DMS 273 (cell line): Measurements from ENCODE around the gene CDC16.
"Not testable (repeated sequence)": the region's sequence is repeated elsewhere in the genome, so short reads cannot be mapped to it uniquely, and the experiment has no call there.

ENCODE experiments used
- DNase-seq: peaks from one replicate; lab custom pipeline; 2025; ENCODE audit not compliant: unreplicated experiment; lab: John Stamatoyannopoulos, UW

The CDC16 gene

DNA sequence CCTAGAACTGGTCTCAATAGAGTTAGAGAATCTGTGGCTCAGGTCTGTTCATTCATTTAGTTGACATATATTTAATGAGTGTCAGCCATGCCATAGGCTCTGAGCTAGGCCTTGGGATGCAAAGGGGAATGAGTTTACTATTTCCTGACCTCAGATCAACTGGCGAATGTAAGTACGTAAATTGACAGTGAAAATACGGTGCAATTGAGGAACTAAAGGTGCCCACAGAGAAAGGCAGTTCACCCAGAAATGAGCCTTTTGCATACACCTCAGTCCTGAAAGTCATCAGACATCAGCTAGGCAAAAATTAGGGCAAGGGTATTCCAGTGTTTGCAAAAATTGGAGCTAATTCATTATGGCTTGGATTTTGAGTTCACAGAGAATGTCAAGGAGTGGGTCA lies 26.1 kb downstream of the CDC16 start:
- no peak for DNase-seq

DNA sequence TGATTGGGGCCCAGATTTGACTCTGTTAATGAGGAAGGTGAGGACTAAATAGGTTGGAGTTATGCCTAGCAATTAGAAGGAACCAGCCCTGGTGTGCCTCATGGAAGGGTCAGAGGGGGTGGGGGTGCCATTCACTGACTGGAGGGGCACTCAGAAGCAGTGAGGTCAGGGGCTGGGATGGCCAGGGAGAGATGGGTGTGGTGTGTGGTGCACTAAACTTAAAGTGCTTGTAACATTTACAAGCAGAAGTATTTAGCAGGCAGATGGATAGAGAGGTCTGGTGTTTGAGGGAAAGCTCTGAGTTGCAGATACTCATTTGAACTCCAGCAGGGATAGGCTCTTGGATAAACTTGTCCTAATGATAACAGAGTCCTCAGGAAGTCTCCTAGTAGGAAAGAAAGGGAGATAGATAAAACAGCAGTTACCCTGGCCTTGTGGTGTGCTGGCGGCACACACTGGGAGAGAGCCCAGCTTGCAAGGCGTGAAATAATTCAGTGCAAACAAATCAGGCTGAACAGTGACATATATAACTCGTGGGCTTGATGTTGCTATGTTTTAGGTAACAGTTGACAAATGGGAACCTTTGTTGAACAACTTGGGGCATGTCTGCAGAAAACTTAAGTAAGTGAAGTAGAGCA lies 26.8 kb downstream of the CDC16 start:
- DNase-seq = no peak

DNA sequence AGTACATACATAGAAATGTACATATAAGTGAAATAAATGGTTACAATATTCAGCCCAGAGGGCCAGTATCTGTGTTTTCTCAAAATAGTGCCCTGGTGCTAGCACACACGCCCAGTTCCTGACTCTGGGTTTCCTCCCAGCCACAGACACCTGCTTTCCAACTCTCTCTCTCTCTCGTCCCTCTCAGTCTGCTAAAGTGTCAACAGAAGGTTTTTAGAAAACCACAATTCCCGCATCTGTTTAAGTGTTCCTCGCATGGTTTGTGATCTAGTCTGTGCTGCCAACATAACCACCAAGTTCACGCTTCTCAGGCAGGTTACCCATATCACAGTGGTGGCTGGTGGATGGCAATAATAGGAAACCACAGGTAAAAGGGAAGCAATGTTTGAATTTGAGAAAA lies 28.9 kb downstream of the CDC16 start:
- no peak for DNase-seq

DNA sequence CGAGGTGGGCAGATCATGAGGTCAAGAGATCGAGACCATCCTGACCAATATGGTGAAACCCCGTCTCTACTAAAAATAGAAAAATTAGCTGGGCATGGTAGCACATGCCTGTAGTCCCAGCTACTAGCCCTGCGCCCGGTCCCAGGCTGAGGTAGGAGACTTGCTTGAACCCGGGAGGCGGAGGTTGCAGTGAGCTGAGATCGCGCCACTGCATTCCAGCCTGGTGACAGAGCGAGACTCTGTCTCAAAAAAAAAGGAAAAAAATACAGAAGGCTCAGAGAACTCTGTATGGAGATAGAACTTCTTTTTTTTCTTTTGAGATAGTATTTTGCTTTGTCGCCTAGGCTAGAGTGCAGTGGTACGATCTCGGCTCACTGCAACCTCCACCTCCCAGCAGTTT lies 29.6 kb downstream of the CDC16 start:
- DNase-seq = not testable (repeated sequence)

DNA sequence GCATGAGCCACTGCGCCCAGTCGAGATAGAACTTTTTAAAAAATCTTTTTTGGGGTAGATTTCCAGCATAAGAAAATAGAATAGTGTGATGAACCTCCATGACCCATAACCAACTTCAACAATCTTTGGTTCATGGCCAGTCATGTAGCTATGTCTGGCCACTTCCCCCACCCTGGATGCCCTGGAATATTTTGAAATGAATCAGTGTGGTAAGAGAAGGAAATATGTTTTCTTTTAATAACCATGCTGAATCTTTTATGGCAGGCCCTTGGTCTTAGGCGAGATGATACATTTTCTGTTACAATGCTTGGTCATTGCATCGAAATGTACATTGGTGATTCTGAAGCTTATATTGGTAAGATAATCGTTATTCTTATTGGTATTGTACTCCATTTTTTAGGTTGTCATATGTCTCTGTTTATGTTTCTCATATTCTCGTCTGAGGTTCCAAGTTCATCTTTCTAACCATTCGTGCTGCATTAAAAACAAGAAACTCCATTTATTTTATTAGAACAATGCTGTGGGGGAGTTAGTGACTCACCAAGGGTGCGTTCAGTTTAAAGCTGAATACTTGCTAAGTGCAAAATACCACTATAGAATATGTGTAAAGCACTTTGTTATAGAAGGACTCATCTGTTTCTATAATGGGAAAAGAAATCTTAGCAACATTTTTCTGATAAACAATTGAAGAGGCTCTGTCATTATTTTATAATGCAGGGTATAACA lies 30.4 kb downstream of the CDC16 start:
- DNase-seq = no peak

DNA sequence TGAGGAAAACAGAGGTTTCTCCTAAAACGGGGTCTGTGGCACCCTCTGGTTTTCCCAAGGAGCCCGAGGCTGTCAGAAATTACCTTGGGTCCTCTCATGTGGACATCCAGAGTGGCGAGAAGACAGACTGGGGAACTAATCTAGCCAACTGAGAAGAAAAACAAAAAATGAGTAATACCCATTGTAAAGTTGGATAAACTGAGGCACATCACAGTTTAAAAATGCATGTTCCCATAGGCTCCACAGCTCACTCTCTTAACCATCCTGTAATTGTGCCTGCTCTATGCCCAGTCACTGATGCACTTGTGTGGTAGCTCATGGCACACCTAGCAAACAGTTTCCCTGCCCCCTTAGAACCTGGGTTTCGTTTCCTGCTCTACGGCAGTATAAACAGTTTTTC lies 31.5 kb downstream of the CDC16 start:
- DNase-seq = no peak

DNA sequence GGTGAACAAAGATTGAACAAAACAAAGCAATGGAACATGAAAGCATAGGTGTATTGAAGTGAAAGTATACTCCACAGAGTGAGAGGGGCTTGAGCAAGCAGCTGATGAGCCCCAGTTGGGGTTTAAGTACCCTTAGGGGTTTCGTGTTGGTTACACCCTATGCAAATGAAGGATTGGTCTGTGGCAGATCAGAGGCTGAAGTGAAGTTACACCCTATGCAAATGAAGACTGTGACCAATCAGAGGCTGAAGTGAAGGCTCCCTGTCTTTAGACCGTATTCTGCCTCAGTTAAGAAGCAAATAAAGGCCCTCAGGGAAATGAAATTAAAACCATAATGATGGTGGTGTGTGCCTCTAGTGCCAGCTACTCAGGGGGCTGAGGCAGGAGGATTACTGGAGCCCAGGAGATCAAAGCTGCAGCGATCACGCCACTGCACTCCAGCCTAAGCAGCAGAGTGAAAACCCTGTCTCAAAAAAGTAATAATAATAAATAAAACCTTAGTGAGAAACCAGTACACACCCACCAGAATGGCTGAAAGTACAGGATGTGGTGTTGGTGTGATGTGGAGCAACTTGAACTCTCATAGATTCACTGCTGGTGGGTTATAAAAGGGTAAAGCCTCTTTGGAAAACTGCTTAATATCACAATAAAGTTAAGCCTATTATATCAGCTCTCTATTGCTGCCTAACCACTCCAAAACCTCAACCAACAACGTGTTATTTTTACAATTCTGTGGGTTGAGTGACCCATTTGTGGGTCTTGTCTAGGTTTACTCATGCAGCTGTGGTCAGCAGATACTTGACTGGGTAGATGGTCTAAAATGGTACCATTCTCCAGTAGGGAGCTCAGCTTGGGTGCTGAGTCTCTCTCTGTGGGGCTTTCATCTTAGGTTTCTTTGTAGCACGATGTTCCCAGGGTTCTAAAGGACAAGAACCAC lies 33.9 kb downstream of the CDC16 start:
- no peak for DNase-seq

DNA sequence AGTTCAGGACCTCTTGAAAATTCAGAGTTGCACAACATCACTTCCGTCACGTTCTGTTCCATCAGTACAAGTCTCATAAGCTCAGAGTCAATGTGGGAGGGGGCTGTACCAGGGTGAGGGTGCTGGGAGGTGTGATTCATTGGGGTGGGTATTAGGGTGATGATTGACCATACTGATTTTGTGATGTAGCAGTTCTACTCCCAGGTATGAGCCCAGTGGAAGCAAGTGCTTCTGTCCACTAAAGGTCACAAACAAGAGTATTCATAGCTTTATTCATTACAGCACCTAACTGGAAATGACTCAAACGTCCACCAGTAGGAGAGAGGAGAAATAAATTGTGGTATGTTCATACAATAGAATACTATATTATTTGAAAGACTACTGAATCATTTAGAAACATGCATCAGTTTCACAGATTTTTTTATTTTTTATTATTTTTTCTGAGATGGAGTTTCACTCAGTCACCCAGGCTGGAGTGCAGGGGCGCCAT lies 34.6 kb downstream of the CDC16 start:
- DNase-seq = no peak

DNA sequence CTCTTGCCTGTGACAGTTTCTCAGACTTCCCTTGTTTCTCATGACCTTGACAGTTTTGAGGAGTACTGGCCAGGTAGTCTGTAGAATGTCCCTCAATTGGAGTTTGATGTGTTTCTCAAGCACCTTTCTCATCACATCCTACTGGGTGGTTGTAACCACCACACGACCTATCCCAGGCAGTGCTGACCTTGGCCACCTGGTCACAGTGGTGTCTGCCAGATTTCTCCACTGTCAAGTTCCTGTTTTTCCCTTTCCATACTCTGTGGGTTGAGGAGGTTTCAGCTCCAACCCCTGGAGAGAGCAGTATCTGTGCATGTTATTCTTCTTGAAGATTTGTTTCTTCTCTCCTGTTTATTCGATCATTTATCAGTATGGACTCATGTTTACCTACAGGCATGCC lies 38.3 kb downstream of the CDC16 start:
- no peak for DNase-seq

DNA sequence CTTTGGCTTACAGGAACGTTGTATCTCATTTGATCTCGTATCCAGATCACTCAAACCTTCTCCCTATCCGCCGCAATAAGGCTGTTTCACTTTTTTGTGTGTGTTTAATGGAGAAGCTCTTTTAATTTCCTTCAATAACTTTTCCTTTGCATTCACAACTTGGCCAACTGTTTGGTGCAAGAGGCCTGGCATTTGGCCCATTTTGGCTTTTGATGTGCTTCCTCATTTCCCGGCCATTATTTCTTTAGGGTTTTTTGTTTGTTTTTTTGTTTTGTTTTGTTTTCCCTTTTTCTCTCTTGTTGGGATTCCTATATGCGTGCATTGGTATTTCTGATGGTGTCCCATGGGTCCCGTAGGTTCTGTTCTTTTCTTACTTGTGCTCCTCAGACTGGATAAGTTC lies 40.6 kb downstream of the CDC16 start:
- DNase-seq = no peak

DNA sequence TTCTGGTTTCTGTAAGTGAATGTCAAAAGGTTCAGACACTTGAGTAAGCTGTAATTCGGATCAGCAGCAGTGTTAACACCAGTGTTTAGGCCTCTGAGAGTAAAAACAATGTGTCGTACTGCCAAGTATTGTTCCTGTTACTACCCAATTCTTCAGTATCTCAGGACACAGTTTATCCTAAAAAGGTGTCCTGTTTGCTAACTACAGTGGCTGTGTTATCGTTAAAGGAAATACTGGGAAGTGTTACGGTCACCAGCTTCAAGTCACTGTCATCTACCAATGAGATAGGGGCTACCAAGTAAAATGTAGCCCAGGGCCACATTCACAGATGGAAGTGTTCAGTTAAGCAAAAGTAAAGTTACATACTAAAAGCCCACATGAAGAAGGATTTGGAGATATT lies 44.4 kb downstream of the CDC16 start:
- no peak for DNase-seq

DNA sequence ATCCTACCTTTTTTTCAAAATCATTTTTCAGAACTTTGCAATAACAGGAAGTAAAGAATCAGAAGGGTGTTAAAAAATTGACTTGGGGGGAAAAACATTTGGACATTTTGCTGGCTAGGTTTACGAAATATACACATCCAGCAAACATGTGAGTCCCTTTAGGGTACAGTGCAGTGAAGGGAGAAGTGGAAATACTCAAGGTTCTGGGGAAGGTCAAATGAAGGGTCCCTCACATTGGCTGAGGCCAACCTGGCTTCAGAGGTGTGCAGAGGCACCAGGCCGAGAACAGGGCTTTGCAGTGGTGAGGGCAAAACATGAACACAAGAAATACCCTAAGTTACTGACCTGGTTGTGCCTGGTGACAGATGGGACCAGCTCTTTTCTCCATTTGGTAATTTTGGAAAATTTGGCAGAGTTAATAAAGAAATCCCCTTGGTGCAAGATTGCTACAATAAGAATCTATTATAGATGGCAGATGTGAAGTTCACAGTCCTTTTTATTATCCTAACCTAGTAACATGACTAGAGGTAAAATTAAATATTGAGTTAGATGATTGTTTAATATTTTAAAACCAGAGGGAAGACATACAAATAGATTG lies 45.2 kb downstream of the CDC16 start:
- peak; percentile 29 for DNase-seq

DNA sequence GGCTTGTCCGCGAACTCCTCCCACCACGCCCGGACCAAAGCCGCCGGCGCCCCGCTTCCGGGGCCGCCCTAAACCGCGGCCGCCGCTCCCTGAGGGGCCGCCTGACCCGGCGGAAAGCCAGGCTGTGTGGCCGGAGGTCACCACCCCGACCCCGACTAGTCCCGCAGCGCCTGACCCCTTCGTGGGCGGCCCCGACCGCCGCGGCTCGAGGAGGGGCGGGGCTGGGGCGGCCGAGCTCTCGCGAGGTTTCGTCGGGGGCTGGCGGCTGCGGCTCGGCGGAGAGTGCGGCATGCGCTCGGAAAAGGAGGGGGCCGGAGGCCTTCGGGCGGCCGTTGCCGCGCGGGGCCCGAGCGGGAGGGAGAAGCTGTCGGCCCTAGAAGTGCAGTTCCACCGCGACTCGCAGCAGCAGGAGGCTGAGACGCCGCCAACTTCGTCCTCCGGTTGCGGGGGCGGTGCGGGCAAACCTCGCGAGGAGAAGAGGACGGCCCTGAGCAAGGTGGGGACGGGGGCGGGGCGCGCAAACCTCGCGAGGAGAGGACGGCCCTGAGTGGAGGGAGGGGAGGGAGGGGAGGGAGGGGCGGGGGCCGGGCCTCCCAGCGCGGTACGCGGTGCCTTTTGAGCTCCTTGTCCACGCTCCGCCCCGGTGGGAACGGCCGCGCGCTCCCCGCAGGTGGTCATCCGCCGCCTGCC lies 46.8 kb downstream of the CDC16 start, which contains the start of gene UPF3A:
UPF3A (plus strand) TSS at position 251 of the 690 bp plus-strand sequence; CDS start at position 290, 39 bp downstream.
- DNase-seq = peak; percentile 96

DNA sequence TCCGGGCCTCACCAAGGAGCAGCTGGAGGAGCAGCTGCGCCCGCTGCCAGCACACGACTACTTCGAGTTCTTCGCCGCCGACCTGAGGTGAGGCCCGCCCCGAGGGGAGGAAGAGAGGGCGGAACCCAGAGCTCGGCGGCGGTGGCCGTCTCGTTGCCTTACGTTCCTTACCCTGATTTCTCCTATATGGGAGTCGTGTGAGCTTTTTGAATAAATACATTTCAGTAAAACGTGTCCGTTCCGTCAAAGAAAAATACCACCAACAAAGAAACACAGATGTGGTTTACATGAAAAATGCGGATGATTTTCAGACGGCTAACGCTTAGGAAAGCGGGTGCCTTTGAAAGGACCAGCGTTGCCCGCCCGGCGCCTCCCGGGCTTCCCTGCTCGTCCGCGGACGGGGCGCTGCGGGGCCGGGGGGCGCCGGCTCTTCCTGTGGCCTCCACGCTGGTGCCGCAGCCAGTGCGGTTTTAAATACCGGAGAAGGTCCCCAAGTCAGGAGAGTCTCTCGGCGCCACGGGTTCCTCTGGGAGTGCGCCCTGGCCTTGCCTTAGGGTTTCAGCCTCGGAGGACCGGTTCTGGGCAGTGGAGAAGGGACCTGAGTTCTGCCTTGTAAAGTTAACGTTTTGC lies 47.5 kb downstream of the CDC16 start:
- DNase-seq = peak; percentile 96

DNA sequence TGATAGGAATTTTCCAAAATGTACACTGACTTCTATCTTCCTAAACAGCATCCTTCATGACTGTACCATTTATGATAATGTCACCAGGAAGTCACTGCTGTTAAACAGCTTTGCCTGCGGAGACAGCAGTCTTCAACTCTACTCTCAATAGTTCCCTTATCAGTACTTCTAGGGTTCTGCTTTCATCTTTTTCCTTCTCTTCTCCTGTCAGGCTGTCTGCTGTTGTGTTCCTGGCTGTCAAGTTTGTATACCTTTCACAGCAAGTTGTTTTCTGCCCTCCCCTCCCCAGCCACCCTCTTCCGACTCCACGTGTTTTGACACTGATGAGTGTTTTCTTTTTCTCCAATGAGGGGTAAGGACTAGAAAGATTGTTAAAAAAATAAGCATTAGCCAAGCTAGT lies 48.9 kb downstream of the CDC16 start:
- no peak for DNase-seq

DNA sequence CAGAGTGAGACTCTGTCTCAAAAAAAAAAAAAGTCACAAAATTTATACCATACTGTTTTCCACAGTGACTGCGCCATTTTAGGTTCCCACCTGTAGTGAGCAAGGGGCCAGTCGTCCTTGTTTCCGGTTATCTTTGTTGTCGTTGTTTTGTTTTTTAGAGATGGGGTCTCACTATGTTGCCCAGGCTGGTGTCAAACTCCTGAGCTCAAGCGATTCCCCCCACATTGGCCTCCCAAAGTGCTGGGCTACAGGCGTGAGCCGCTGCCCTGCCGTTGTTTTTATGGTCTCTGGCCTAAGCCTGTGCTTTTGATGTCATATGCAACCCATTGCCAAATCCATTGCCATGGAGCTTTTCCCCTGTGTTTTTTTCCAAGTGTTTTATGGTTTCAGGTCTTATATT lies 50.0 kb downstream of the CDC16 start:
- no peak for DNase-seq

DNA sequence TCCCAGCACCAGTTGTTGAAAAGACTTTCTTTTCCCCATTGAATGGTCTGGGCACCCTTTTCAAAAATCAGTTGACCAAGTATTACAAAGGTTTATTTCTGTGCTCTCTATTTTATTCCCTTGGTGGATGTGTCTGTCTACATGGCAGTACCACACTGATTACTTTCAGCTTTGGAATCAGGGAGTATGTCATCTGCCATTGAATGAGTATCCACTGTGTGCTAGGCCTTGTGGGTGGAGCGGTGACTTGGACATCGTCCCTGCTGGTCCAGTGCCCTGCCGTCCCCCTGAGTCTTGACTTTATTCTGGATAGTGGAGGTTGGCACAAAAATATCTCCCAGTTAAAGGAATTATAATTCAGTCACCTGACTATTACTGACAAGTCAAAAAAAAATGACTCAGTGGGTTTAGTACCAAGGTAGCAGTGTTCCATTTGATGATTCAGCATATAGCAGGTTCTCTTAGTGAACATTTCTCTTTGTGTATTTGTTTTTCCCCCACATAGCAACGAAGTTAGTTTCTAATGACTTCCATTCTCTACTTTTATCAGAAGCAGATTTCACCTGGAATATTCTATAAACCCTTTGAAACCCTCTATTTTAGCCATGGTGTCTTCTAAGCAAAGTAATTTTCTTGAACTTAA lies 50.6 kb downstream of the CDC16 start:
- no peak for DNase-seq

DNA sequence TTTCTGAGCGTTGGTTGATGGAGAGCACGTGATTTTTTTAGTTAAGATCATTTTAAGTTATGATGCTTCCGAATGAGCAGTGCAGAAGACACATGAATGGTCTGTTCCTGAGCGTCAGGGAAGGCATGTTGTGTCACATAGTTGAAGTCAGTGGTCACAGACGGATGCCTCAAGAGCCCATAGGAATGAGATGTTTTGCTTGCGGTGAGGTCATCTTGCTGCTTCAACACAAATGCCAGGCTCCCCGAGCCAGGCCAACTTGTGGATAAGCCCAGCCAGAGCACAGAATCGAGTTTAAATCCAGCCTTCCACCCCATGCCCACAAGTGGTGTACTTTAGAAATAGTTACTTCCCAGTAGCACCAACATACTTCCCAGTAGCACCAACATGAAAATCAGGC lies 52.1 kb downstream of the CDC16 start:
- DNase-seq = no peak

DNA sequence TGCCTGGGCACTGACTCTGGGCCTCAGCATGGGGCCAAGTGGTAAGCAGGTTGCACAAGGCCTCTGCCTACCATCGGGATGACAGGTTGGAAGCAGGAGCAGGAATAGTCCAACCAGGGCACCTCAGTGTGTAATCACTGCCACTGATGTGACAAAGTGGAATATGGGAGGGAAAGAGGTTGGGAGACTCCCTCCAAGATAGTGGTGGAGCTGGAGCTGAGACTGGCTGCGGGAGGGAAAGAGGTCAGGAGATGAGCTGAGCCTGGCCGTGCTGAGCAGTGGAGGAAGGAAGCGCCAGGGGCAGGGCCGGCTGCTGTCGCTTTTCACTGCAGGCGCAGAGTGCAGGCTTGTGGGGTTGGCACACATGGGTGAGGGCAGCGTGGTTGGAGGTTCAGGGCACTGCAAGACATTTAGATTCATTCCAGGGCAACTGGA lies 53.5 kb downstream of the CDC16 start:
- no peak for DNase-seq

DNA sequence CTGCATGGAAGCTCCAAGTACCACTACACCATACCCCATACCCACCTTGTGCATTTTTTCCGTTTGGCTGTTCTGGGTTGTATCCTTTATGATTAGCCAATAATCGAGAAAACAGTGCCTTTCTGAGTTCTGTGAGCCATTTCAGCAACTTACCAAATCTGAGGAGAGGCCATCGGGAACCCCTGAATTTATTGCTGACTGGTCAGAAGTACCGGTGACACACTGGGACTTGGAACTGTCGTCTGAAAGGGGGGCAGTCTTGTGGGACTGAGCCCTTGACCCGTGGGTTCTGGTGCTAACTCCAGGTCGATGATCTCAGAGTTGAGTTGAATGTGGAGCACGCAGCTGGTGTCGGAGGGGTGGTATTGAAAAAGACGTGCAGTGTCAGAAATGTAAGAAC lies 61.8 kb downstream of the CDC16 start:
- no peak for DNase-seq
